ENCODE results near the gene ERP27.

The ERP27 gene

DNA sequence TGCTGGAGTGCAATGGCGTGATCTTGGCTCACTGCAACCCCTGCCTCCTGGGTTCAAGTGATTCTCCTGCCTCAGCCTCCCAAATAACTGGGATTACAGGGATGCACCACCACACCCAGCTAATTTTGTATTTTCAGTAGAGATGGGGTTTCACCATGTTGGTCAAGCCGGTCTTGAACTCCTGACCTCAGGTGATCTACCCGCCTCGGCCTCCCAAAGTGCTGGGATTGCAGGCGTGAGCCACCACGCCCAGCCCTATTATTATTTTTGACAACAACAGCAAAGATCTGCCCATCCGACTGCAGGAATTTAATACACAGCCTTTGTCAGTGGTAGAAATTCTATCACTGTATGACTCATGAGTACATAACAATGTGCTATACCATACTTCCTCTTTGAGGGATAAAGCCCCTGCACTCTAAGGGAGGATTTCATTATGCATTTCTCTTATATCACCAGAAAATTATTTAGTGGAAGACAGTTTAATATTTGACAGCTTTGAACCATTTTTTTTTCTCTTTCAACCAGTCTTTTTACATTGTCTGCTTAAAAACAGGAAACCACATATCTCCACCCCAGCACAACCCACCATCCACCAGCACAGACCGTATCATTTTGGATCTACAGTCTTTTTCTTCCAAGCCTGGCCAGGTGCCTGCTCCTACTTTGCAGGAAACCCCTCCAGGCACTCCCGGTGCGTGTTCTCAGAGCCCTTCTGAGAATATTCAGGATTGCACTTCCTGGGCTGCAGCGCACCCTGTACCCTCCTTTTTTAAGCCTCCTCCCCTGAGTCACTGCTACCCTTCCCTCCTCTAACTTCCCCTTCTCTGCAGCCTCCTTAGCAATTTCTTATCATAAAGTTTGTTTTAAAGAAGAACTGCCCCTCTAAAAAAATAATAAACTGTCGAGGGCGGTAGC is 22.5 kb upstream of the ERP27 start:
- no peak for DNase-seq (ENCODE audit: extremely low read depth in 1 of 2, low read depth in 1 of 2)

DNA sequence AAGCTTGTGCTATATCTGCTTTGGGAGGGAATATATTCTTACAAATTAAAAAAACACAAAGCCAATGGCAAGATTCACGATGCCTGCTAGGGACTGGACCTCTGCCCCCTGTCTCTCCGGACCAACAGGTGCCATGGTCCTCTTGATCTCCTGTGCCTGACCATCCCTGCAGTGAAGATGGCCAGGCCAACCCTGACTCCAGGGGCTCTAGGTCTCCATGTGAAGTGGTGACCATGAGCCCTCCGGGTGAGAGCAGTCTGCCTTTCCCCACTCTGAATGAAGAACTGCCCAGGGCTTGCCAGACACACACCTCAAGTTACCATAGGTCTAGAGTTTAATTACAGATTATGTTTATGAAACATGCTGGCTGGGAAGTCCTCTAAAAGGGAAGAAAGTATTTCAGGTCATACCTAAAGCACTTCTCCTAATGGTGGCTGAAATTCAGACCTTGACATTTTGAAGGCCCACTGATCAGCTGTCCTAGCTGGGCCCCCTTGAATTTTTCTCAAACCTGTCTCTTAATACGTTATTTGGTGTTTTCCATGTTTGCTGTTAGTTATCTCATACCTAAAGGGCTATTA is 21.7 kb upstream of the ERP27 start:
- no peak for DNase-seq (ENCODE audit: extremely low read depth in 1 of 2, low read depth in 1 of 2)

DNA sequence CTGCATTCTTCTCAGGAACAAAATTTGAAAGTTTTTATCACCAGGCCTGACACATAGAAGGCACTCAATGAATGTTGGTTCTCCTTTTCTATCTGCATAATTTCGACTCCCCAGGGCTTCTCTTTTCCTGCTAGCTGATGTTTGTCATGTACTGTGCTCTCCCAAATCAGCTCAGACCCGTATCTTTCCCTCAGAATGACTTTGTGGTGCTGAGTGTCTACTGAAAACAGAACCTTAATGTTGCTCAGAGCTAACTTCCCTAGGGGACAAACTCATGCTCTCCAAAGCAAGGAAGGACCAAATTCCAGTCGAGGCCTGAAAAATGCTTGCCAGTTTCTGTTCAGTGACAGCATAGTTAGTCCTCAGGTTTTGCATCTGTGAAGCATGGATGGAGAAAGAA is 21.1 kb upstream of the ERP27 start:
- no peak for DNase-seq (ENCODE audit: extremely low read depth in 1 of 2, low read depth in 1 of 2)

DNA sequence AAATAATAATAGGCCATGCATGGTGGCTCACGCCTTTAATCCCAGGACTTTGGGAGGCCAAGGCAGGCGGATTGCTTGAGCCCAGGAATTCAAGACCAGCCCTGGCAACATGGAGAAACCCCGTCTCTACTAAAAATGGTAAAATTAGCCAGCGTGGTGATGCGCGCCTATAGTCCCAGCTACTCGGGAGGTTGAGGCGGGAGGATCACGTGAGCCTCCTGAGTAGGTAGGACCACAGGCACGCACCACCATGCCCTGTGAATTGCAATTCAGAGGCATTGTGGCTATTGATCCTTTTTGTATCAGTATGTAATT is 20.7 kb upstream of the ERP27 start:
- DNase-seq (ENCODE audit: extremely low read depth in 1 of 2, low read depth in 1 of 2) = no peak

DNA sequence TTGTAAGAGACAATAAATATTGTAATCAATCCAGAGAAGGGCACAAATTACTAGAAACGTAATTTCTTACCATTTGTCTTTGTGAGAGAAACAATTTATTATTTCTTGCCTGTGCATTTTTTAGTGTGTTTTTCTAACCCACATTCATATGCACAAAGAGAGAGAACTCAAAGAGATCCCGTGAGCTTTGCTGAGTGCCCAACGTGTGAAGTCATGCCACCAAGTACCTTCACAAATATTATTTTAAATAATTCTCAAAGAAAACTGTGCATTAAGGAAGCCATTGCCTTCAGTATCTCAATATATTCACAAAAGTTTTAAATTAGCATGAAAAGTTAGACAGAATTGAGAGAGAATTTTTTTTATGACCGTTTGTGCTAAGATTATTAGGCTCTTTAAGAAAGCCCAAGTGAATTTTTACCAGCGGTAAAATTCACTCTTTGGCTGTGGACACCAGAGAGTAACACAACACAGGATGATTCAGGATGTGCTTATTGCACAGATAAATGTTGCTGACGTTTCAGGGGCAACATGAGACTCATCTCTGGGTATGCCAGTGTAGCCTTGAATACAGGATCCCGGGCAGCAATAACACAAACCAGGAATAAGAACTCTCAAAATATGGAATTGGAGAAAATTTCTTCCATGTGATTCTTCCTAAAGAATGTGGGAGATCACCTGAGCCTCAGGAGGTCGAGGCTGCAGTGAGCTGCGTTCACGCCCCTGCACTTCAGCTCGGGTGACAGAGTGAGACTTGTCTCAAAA is 20.2 kb upstream of the ERP27 start:
- no peak for DNase-seq (ENCODE audit: extremely low read depth in 1 of 2, low read depth in 1 of 2)

DNA sequence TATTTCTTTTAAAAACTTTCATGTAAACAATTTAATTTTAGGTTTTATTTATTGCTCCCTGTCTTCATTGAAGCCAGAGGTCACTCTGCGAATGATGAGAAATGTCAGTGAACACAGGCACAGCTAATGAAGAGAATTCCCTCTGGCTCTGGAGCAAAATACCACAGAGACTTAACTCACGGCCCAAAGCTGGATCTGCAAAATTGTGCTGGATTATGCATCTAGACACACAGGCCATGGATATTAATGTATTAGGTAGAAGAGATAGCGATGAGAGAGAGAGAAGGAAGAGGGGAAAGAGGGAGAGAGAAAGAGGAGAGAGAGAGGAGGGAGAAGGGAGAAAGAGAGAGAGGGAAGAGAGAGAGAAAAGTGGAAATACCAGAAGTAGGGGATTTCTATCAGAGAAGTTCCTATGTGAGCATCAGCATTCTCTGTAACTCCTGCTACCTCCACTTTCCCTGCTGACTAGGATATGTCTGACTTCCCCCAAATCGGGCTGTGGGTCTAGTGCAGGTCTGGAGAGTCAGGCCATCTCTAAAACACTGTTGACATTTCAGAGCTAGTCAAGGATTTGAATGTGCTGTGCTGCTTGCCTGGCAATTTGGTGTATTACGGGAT is 19.3 kb upstream of the ERP27 start:
- DNase-seq (ENCODE audit: extremely low read depth in 1 of 2, low read depth in 1 of 2) = no peak

DNA sequence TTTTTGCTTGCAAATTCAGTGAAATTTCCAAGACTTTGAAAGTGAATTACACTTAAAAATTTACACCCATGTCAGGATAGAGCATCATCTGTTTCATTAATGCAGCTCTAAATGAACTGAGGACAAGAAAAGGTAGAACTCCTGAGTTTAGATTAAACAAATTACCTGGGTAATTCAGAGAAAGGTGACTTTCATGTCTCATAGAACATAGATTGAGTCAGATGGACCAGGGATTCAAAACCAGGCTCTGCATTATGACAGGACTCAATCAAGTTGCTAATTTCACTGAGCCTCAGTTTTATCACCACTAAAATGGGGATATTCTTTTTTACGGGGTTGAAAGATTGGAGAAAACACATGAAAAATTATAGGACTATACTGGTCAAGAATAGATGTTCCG is 18.6 kb upstream of the ERP27 start:
- DNase-seq (ENCODE audit: extremely low read depth in 1 of 2, low read depth in 1 of 2) = no peak

DNA sequence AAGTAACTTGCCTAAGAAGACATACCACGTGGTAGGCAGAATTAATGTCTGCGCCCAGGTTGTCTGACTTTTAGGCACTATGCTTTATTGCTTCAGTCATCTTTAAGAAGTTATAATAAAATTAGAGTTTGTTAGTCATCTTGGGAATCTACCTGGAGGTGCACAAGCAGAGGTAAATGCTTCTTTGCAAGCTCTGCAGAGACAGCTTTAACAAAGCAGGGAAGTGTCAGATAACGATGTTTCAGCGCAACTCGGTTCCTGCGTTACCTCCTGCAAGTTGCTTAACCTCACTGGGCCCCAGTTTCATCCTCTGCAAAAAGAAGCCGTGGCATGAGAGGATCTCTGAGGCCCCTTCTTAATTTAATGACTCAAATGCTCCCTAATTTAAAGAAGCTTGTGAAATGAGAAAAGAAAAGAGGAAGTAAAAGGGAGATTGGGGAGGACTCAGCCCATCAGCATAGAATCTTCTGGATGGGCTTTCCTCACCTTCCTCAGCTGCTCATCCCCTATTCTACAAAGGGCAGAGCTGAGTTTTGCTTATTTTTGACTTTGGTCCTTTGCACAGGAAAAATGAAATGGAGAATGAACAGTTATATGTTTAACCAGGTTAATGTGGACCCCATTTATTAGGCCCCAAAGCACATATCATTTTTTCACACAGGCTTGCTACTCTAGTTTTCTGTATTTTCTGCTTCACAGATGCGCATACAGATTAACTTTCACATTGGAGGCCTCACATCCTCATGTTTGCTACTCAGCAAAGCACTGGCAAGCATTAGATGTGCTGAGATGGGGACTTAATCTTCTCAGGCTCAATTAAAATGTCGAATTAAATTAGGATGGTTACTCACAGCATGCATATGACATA is 17.9 kb upstream of the ERP27 start:
- DNase-seq (ENCODE audit: extremely low read depth in 1 of 2, low read depth in 1 of 2) = no peak

DNA sequence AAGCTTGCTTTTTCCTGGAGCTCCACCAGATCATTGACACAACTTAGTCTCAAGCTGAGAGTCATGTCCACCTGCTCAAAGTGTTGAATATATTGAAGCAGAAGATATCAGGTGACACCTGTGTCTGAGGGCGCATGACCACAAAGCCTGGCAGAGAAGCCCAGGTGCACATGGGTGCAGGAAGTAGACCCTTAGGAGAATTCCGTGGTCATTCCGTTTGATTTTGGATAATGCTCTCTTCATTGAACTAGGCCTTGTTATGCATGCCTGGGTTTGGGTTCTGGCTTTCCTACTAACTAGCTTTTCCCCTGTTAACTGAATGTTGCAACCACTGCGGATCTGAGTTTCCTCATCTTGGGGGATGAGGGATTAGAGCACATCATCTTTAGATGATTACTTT is 15.9 kb upstream of the ERP27 start:
- DNase-seq (ENCODE audit: extremely low read depth in 1 of 2, low read depth in 1 of 2) = no peak

DNA sequence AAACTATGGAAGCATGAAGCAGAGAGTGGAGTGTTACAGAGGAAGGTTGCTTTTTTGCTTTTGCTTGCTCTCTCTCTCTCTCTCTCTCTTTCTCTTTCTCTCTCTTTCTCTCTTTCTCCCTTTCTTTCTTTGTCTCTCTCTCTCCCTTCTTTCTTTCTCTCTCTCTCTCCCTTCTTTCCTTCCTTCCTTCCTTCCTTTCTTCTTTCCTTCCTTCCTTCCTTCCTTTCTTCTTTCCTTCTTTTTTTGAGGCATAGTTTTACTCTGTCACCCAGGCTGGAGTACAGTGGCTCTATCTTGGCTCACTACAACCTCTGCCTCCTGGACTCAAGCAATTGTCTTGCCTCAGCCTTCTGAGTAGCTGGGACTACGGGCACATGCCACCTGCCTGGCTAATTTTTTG is 15.4 kb upstream of the ERP27 start:
- DNase-seq (ENCODE audit: extremely low read depth in 1 of 2, low read depth in 1 of 2) = no peak

DNA sequence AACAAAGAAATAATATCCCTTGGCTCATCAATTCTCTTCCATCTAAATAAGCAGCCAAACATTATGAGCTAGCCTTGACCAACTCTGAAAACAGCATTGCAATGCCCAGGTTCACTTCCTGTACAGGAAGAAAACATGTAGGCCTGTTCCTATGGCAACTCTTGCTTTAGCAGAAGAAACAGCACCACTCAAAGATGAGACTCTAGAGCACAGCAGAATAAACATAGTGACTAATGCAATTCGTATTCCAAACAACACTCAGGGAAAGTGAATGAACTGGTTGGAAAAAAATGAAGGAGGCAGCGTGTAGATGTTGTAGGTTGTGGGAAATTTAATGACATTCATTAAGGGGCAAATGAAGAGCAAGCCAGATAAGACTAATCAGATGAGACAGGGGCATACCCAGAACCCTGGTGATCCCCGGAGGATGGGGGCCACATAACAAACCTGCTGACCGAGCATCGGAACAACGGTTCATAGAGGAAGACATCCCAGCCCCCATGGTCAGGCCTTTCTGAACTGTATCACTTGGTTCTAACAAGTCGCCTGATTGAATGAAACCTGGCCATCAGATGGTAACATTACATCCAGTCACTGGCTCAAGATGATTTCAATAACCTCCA is 14.1 kb upstream of the ERP27 start:
- no peak for DNase-seq (ENCODE audit: extremely low read depth in 1 of 2, low read depth in 1 of 2)

DNA sequence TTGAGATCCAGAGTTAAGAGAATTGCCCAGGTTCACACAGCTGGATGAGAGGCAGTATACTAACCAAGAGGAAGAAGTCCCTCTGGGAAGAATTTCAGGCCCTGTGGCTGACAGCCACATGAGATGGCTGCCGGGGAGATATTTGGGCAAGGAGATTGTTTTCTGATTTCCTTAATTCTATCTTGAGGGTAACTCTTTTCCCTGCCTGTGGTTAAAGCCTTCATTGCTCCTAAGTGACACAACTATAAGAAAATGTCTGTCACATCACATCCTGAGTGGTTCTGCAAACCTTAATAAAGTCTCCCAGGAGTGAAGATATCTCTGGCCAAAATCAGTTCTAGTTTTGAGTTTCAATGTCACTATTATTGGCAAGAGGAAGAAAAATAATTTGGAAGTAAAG is 13.5 kb upstream of the ERP27 start:
- DNase-seq (ENCODE audit: extremely low read depth in 1 of 2, low read depth in 1 of 2) = no peak

DNA sequence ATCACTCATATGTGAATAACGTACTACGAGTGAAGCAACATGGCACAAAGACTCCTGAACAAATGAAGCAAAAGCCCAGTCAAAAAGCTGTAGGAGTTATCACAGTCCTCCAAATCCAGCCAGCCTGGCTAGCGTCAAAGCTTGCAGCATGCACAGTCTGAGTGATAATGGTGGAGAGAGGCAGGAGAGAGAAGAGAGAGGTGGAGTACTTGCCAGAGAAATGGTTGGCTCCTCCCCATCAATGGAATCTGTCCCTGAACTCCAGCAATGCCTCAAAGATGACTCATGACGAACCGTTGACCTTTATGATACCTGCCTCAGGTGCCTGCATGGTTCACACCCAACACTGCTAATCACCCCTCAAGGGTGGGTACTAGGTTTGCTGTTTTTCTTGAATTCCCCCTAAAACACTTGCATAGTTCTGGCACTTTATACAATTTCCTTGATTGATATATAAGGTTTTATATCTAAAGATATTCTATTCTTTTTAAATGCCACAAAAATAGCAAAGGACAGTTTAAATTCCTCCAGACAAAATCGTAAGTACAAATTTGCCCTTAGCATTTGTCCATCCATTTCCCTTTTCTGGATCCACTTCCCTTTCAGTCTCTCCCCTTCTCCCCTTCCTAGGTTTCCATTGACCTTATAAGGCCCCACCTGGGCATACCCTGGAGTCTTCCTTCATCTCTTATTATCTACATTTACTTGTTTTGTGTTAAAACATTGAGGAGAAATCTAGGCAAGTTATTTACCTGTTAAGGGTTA is 12.8 kb upstream of the ERP27 start:
- DNase-seq (ENCODE audit: extremely low read depth in 1 of 2, low read depth in 1 of 2) = no peak

DNA sequence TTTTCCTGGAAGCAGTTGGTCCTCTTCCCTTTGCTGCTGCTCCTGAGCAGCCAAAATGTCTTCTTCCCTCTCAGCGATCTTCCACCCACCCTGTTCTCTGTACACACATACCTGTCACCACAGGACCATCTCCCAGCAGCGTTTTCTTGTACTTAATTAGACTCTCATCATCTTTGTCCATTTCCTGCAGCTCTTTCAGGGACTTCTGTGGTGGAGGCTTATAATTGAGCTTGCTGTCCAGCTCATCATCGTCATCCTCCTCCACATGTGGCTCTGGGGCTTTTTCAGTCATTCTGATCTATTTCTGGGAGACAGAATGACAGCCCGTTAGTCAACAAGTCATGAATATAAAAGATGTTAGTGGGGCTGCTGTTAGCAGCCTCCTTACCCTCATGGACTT is 12.1 kb upstream of the ERP27 start:
- no peak for DNase-seq (ENCODE audit: extremely low read depth in 1 of 2, low read depth in 1 of 2)

DNA sequence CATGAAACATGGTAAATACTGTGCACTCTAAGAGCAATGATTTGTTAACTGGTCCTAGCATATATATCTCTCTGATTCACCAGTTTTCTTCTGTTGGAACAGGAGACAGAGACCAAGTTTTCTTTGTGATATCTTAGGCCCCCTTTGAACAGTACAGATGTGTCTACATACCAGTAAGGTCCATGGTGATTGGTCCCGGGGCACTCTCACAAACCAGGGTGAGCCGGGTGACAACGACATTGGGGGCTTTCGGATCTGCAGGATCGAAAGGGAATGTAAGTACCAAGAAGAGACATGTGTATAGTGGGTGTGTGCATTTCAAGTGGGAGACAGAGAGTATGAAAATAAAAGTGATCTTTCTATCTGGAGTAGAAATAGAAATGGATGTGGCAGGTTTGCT is 11.3 kb upstream of the ERP27 start:
- no peak for DNase-seq (ENCODE audit: extremely low read depth in 1 of 2, low read depth in 1 of 2)

DNA sequence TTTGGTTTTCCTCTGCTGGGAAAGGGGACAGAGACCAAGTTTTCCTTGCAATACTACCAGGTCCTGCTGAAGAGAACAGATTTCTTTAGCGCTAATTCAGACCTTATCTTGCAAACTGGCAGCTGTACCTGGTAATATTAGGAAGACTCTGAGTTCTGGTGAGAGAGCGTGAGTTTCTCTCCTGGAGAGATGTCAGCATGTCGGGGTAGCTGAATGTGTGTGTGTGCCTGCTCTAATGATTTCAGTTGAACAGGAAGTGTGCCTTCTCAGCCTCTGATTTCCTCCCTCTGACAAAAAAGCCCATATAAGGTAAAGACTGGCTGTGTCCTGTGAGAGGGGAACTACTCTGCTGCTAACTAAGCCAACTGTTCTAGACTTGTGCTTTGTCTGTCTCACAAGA is 10.3 kb upstream of the ERP27 start:
- DNase-seq (ENCODE audit: extremely low read depth in 1 of 2, low read depth in 1 of 2) = no peak

DNA sequence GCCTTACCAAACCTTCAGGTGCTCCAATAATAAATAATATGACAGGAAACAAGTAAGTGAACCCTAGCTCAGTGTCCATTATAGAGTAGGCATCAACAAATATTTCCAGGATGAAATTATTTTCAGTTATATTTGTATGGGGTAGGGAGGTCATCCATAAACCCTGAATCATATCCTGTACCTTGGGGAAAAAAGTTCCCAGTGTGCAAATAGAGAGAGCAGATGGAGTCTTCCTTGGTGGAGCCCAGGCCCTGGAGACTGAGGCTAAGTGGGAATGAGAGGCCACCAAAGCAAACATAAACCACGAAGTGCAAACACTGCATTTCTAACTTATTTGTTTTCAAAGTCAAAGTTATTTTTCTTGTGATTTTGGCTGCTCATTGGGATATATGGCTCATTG is 8.5 kb upstream of the ERP27 start:
- no peak for DNase-seq (ENCODE audit: extremely low read depth in 1 of 2, low read depth in 1 of 2)

DNA sequence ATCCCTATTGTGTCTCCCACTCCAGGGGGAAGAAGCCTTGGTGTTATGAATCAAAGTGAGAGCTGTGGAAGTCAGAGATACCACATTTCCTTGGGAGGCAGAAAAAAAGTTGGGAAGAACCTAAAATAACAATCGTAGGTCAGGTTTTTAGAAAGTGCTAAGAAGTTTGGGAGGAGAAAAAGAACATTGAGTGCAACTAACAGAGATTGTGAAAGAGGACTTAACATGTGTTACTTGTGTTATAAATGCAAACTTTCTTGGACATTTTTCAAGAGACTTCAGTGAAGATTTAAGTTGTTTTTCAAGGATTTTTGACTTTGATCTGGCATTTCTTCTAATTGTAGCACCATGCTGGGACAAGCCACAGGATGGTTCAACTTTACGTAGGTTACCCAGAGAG is 7.8 kb upstream of the ERP27 start:
- no peak for DNase-seq (ENCODE audit: extremely low read depth in 1 of 2, low read depth in 1 of 2)

DNA sequence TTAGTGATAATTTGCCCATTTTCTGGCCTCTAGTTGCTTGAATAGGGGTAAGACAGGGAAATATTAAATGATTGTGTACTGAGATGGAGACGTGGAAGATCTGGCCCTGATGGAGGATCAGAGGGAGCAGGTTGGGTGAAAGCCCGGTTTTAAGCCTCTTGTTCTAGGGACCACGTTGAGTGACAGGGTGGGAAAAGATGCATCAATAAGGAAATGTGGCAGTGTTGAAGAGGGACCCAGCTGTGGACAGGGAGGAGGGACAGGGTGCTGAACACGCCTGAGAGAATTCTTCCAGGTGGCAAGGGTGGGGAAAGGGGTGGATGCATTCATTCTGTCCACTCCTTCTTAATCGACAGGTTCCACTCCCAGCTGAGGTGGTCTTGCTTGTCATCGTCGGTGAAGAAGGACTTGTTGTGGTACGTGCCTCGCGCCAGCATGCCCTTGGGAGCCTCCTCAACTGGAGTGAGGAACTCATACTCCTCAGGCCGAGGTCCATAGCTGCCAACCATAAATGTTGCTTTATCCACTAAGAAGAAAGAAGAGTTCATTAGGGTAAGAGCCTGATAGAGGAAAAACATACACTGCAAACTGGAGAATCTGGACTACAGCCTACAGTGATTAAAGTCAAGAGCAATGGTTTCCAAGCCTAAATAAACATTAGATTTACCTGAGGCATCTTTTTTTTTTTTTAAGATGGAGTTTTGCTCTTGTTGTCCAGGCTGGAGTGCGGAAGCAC is 4.0 kb upstream of the ERP27 start:
- no peak for DNase-seq (ENCODE audit: extremely low read depth in 1 of 2, low read depth in 1 of 2)

All from activated CD8-positive, alpha-beta memory T cell treated with anti-CD3 and anti-CD28 coated beads for 1 hour (primary cell).